A549 (cell line): ENCODE measurements around the gene ZNRF4.

Experiments used
- CEBPB ChIP-seq, 2 experiments: fragments of >200 bp in 1 of 2; sonication (Bioruptor Twin) in 1 of 2; formaldehyde crosslinking in 1 of 2; IDR thresholded peaks; 2 replicates each; pipeline ENCODE4 v1.6.1; 2012 to 2016
- CHD2 ChIP-seq: fragments of 150-350 bp; IDR thresholded peaks from 2 replicates; pipeline ENCODE4 v1.6.1; 2014; ENCODE audit warnings: low read length; ENCODE audit not compliant: partially characterized antibody
- EP300 ChIP-seq, 2 experiments: fragments of >200 bp; sonication (Bioruptor Twin); formaldehyde crosslinking; IDR thresholded peaks; 2 replicates in 1 of 2; 3 replicates in 1 of 2; pipeline ENCODE4 v1.6.1; 2016 to 2017
- JUN ChIP-seq, 2 experiments: fragments of >200 bp; sonication (Bioruptor Twin); formaldehyde crosslinking; IDR thresholded peaks; 2 replicates in 1 of 2; 3 replicates in 1 of 2; pipeline ENCODE4 v1.6.1; 2016 to 2017
- MAFK ChIP-seq: fragments of 450-650 bp; IDR thresholded peaks from 2 replicates; pipeline ENCODE4 v1.6.1; 2014; ENCODE audit not compliant: partially characterized antibody
- POLR2A ChIP-seq: IDR thresholded peaks from 2 replicates; pipeline ENCODE4 v1.6.1; 2012; ENCODE audit warnings: mild to moderate bottlenecking, low read length
- SREBF2 ChIP-seq: fragments of 450-650 bp; IDR thresholded peaks from 2 replicates; pipeline ENCODE4 v1.6.1; 2014; ENCODE audit warnings: mild to moderate bottlenecking, moderate library complexity
- ZNF302 ChIP-seq: fragments of 250-450 bp; sonication (Bioruptor Pico); IDR thresholded peaks from 2 replicates; pipeline ENCODE4 v1.9.0; 2021; ENCODE audit warnings: inconsistent platforms, mild to moderate bottlenecking, moderate library complexity
- TF ChIP-seq, protein P1 (sequence below): fragments of >200 bp; sonication (Bioruptor Twin); formaldehyde crosslinking; IDR thresholded peaks from 3 replicates; pipeline ENCODE4 v1.5.1; 2016
- TF ChIP-seq, protein P2 (sequence below): fragments of 200-600 bp; sonication (generic); IDR thresholded peaks from 2 replicates; pipeline ENCODE4 v1.6.1; 2016; ENCODE audit warnings: antibody characterized with exemption, mild to moderate bottlenecking, moderate library complexity
- TF ChIP-seq, protein P3 (sequence below): IDR thresholded peaks from 2 replicates; pipeline ENCODE4 v1.6.1; 2012
- TF ChIP-seq, protein P4 (sequence below): fragments of 250-450 bp; sonication (Bioruptor Pico); IDR thresholded peaks from 2 replicates; pipeline ENCODE4 v1.5.0; 2021; ENCODE audit warnings: mild to moderate bottlenecking, moderate library complexity, borderline replicate concordance
- TF ChIP-seq, protein P5 (sequence below): fragments of 450-650 bp; IDR thresholded peaks from 2 replicates; pipeline ENCODE4 v1.6.1; 2014; ENCODE audit warnings: antibody characterized with exemption

DNA sequence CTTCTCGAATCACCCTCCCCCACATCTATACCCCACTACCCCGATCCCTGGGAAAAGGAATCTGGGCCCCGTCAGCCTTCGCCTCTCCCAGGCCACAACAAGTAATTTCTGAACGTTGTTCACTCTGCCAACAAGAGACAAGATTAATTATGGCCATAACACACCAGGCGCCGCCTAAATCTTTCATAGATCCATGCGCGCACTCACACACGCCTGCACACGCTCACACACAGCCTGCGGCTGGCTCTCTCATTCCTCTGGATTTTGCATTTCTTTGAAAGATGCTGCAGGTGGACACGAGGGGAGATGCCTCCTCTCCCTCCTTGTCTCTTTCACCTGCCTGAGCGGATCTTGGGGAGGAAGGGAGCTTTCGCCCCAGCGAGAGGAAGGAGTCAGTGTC lies 17.1 kb downstream of the ZNRF4 start:
- TF ChIP-seq SREBF2 (no peak), JUN (IDR thresholded peaks at IDR 0.05) (no peak), CHD2 (no peak), ZNF302 (CRISPR knock-in tag) (no peak), EP300 (IDR thresholded peaks at IDR 0.05) (no peak), POLR2A (no peak), CEBPB (IDR thresholded peaks at IDR 0.05) (no peak), MAFK (no peak)
- TF ChIP-seq, protein P1, sequence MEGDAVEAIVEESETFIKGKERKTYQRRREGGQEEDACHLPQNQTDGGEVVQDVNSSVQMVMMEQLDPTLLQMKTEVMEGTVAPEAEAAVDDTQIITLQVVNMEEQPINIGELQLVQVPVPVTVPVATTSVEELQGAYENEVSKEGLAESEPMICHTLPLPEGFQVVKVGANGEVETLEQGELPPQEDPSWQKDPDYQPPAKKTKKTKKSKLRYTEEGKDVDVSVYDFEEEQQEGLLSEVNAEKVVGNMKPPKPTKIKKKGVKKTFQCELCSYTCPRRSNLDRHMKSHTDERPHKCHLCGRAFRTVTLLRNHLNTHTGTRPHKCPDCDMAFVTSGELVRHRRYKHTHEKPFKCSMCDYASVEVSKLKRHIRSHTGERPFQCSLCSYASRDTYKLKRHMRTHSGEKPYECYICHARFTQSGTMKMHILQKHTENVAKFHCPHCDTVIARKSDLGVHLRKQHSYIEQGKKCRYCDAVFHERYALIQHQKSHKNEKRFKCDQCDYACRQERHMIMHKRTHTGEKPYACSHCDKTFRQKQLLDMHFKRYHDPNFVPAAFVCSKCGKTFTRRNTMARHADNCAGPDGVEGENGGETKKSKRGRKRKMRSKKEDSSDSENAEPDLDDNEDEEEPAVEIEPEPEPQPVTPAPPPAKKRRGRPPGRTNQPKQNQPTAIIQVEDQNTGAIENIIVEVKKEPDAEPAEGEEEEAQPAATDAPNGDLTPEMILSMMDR = no peak
- TF ChIP-seq, protein P2, sequence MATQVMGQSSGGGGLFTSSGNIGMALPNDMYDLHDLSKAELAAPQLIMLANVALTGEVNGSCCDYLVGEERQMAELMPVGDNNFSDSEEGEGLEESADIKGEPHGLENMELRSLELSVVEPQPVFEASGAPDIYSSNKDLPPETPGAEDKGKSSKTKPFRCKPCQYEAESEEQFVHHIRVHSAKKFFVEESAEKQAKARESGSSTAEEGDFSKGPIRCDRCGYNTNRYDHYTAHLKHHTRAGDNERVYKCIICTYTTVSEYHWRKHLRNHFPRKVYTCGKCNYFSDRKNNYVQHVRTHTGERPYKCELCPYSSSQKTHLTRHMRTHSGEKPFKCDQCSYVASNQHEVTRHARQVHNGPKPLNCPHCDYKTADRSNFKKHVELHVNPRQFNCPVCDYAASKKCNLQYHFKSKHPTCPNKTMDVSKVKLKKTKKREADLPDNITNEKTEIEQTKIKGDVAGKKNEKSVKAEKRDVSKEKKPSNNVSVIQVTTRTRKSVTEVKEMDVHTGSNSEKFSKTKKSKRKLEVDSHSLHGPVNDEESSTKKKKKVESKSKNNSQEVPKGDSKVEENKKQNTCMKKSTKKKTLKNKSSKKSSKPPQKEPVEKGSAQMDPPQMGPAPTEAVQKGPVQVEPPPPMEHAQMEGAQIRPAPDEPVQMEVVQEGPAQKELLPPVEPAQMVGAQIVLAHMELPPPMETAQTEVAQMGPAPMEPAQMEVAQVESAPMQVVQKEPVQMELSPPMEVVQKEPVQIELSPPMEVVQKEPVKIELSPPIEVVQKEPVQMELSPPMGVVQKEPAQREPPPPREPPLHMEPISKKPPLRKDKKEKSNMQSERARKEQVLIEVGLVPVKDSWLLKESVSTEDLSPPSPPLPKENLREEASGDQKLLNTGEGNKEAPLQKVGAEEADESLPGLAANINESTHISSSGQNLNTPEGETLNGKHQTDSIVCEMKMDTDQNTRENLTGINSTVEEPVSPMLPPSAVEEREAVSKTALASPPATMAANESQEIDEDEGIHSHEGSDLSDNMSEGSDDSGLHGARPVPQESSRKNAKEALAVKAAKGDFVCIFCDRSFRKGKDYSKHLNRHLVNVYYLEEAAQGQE = no peak
- TF ChIP-seq, protein P3, sequence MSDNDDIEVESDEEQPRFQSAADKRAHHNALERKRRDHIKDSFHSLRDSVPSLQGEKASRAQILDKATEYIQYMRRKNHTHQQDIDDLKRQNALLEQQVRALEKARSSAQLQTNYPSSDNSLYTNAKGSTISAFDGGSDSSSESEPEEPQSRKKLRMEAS = no peak
- TF ChIP-seq, protein P4, sequence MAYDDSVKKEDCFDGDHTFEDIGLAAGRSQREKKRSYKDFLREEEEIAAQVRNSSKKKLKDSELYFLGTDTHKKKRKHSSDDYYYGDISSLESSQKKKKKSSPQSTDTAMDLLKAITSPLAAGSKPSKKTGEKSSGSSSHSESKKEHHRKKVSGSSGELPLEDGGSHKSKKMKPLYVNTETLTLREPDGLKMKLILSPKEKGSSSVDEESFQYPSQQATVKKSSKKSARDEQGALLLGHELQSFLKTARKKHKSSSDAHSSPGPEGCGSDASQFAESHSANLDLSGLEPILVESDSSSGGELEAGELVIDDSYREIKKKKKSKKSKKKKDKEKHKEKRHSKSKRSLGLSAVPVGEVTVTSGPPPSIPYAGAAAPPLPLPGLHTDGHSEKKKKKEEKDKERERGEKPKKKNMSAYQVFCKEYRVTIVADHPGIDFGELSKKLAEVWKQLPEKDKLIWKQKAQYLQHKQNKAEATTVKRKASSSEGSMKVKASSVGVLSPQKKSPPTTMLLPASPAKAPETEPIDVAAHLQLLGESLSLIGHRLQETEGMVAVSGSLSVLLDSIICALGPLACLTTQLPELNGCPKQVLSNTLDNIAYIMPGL (CRISPR knock-in tag) = no peak
- TF ChIP-seq, protein P5, sequence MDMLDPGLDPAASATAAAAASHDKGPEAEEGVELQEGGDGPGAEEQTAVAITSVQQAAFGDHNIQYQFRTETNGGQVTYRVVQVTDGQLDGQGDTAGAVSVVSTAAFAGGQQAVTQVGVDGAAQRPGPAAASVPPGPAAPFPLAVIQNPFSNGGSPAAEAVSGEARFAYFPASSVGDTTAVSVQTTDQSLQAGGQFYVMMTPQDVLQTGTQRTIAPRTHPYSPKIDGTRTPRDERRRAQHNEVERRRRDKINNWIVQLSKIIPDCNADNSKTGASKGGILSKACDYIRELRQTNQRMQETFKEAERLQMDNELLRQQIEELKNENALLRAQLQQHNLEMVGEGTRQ = no peak
